UCSD-AML1 (cell line): Measurements from ENCODE around the gene TPST2.

Experiments used
- DNase-seq: peaks from one replicate; lab custom pipeline; 2025; ENCODE audit not compliant: unreplicated experiment; lab: John Stamatoyannopoulos, UW

Gene TPST2

DNA sequence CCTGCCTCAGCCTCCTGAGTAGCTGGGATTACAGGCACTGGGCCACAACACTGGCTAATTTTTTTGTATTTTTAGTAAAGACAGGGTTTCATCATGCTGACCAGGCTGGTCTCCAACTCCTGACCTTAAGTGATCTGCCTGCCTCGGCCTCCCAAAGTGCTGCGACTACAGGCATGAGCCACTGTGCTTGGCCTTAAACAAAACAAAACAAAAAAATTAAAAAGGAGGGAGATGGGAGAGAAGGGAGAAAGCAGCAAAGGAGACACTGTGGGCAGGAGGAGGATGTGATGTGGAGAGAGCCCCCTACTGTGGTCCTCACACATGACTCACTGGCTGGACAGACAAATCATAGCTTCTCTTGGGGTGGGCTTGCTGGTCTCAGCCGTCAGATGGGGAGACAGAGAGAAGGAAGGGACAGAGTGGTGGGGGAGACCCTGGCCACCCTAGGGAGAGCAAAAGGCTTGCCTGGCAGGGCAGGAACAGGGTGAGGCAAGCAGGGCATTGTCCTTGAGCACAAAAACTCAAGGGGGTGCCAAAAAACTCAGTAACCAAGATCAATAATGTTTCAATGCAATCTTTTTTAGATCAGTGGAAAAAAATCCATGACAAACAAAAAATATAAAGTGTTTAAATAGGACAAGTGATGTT is 31.6 kb downstream of the TPST2 start:
- DNase-seq, result no peak

DNA sequence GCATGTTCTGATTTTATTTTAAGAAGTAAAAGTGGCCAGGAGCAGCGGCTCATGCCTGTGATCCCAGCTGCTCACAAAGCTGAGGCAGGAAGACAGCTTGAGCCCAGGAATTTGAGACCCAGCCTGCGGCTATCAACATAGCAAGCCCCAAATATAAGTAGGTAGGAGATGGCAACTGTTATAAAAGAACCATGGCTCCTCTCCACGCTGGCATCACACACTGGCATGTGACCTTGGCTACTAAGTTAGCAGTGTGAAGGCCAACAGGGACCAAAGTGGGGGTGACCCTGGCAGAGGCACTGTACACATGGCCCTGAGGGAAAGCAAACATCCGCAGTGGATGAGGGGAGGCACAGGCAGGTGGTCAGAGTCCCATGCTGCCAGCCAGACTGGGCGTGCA is 33.0 kb downstream of the TPST2 start:
- DNase-seq, result no peak

GRCh38 chr22:26555478-26555877 is 34.5 kb downstream of the TPST2 start:
- no peak for DNase-seq

DNA sequence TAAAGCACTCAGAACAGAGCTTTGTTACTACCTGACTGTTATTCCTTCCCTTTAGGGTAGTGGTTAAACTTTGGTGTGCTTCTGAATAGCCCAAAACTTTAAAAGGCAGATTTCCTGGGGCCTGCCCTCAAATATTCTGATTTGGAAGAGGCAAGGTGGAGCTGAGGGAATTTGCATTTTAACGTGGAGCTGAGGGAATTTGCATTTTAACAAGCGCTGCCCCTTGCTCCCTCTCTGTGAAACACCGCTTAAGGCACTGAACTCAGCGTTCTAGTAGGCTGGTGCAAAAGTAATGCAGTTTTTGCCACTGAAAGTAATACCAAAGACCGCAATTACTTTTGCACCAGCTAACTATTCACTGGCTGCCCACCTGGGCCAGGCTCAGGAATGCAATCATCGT is 35.0 kb downstream of the TPST2 start:
- no peak for DNase-seq

GRCh38 chr22:26553056-26553752 is 36.7 kb downstream of the TPST2 start:
- DNase-seq, result no peak

- no peak for DNase-seq
These were observed 37.5 kb downstream of the TPST2 start for GRCh38 chr22:26552466-26552865.

- no peak for DNase-seq
These were observed 38.4 kb downstream of the TPST2 start for GRCh38 chr22:26551568-26551967.

- DNase-seq, result no peak
These were observed 39.4 kb downstream of the TPST2 start for GRCh38 chr22:26550498-26551033.

DNA sequence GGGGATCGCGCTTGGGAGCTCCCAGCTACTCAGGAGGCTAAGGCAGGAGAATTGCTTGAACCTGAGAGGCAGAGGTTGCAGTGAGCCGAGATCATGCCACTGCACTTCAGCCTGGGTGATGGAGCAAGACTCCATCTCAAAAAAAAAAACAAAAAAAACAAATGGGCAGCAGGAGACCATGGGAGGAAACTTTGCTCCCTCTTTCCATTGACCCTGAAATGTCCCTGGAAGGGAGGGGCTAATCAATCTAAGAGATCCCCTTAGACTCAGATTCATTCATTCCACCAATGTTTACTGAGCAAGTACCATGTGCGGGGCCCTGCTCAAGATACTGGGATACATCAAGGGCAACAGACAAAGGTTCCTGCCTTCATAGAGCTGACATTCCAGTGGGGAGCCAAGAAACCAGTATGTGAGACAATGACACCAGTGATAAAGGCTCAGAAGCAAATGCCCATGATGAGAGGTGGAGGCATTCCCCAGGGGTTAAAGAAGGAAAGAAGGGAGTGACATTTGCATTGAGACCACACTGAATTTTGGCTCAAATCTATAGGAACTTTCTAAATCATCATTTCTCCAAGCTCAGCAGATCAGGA is 39.9 kb downstream of the TPST2 start:
- no peak for DNase-seq

- no peak for DNase-seq
These were observed 40.9 kb downstream of the TPST2 start for GRCh38 chr22:26548984-26549383.

- no peak for DNase-seq
These were observed 41.6 kb downstream of the TPST2 start for GRCh38 chr22:26548303-26548702.

DNA sequence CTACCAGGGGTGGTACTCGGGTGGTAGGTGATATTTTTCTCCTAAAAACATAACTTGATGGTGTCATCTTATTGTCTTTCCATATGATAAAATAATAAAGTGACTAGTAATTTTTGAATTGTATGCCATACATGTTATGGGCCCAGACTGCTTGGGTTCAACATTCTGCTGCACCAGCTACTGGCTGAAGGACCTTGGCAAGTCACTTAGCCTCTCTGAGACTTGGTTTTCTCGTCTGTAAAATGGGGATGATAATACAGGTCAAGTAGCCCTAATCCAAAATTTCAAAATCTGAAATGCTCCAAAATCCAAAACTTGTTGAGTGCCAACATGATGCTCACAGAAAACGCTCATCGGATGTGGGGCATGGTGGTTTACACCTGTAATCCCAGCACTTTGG is 42.1 kb downstream of the TPST2 start:
- no peak for DNase-seq

DNA sequence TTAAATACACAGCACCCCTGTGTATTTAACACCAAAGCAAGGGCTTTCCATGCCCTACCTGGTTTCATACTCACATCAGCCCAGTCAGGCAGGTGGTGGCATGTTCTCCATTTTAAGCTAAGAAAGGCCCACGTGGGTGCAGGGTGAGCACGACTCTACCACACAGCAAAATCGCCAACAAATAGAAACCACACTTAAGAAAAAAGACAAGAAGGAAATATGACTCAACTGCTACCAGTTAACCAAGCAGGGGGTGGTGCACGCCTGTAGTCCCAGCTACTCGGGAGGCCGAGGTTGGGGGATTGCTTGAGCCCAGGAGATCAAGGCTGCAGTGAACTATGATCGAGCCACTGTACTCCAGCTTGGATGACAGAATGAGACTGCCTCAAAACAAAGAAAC is 42.5 kb downstream of the TPST2 start:
- DNase-seq, result no peak

- no peak for DNase-seq
These were observed 43.6 kb downstream of the TPST2 start for GRCh38 chr22:26546282-26546681.

DNA sequence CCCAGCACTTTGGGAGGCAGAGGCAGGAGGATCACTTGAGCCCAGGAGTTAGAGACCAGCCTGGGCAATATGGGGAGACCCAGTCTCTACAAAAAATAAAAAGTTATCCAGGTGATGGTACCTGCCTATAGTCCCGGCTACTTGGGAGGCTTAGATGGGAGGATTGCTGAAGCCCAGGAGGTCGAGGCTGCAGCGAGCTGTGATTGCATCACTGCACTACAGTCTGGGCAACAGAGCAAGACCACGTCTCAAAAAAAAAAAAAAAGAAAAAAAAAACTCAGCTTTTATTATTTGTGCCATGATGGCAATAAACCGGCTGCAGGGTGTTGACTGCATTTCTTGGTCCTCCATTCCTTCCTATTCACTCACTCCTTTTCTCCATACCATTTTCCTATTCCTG is 44.1 kb downstream of the TPST2 start:
- no peak for DNase-seq

GRCh38 chr22:26545385-26545784 is 44.5 kb downstream of the TPST2 start:
- no peak for DNase-seq

- DNase-seq, result no peak
These were observed 45.4 kb downstream of the TPST2 start for GRCh38 chr22:26544489-26544888.

DNA sequence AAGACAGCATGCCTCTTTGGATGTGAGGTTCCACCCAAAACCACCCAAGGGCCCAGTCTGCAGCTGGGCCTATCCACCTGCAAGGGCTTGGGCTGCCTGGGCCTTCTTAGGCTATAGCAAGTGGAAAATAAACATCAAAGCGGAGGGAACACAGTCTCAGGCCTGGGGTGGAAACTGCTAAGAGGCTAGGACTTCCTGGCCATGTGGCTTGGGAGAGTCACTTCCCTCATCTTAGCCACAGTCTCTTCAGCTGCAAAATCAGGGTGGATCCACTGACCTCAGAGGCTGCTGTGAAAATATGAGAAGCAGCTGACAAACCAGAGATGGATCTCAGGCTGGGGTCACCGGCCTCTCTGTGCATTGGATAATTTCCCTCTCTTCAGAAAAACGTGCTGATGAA is 47.1 kb downstream of the TPST2 start:
- peak; percentile 45 for DNase-seq

- DNase-seq, result no peak
These were observed 48.6 kb downstream of the TPST2 start for GRCh38 chr22:26541167-26541819.

- no peak for DNase-seq
These were observed 49.8 kb downstream of the TPST2 start for GRCh38 chr22:26540119-26540518.

GRCh38 chr22:26536762-26537134 is 53.2 kb downstream of the TPST2 start:
- DNase-seq, result no peak
